Gastrocnemius medialis (tissue), 4 donors: ENCODE results near the gene PRLH. TPM values are rescaled to one million over a fixed set of nuclear protein-coding genes. Genes with fewer than 3 reads are reported as not detected.

Experiments
- ATAC-seq, 2 donors: fragments of 150-250 bp; one replicate each; pipeline ENCODE4 v1.9.1; 2016
- DNase-seq, 2 donors: peaks; one replicate each; pipeline ENCODE4 v3.0.0-alpha.2; 2019
- H3K27ac ChIP-seq, 4 donors: fragments of 200-600 bp; sonication (generic); 1 replicate in 1 of 4; 2 replicates in 3 of 4; pipeline ENCODE4 v1.5.1; 2016 to 2018; ENCODE audit warnings: mild to moderate bottlenecking in 2 of 4, moderate library complexity in 1 of 4
- H3K27me3 ChIP-seq, 3 donors: fragments of 200-600 bp; sonication (generic) in 2 of 3; 1 replicate in 1 of 3; 2 replicates in 2 of 3; pipeline versions ENCODE4 v1.5.1 to v1.6.0; 2016 to 2019; ENCODE audit warnings: mild to moderate bottlenecking in 1 of 3, moderate library complexity in 1 of 3
- H3K36me3 ChIP-seq, 2 donors: fragments of 200-600 bp; sonication (generic) in 1 of 2; one replicate each; pipeline ENCODE4 v1.5.1; 2017 to 2018
- H3K4me1 ChIP-seq, 2 donors: fragments of 200-600 bp; sonication (generic) in 1 of 2; one replicate each; pipeline ENCODE4 v1.5.1; 2016 to 2017; ENCODE audit warnings: mild to moderate bottlenecking in 2 of 2
- H3K4me3 ChIP-seq, 4 donors: fragments of 200-600 bp; sonication (generic) in 3 of 4; 1 replicate in 1 of 4; 2 replicates in 3 of 4; pipeline ENCODE4 v1.5.1; 2016 to 2019; ENCODE audit warnings: mild to moderate bottlenecking in 2 of 4
- H3K9me3 ChIP-seq, 3 donors: fragments of 200-600 bp; sonication (generic) in 2 of 3; 1 replicate in 1 of 3; 2 replicates in 2 of 3; pipeline ENCODE4 v1.5.1; 2016 to 2019
- CTCF ChIP-seq, 5 experiments: fragments of 450-650 bp in 3 of 5; fragments of 200-600 bp in 2 of 5; sonication (generic) in 2 of 5; IDR thresholded peaks in 4 of 5; conservative IDR thresholded peaks in 1 of 5; 1 replicate in 4 of 5; 2 replicates in 1 of 5; pipeline ENCODE4 v1.5.1; 2016 to 2019; ENCODE audit warnings: antibody characterized with exemption in 5 of 5, mild to moderate bottlenecking in 3 of 5, moderate library complexity in 3 of 5
- POLR2A ChIP-seq, 2 donors: fragments of 450-650 bp; IDR thresholded peaks; one replicate each; pipeline ENCODE4 v1.6.1; 2017; ENCODE audit warnings: antibody characterized with exemption in 2 of 2, mild to moderate bottlenecking in 2 of 2, moderate library complexity in 2 of 2
- in situ Hi-C, 4 donors: fragments of 200-750 bp; cut with MboI; loops; one replicate each; pipeline versions ENCODE4 v1.15.0 to v1.8.0; 2017; ENCODE audit warnings: low sequenced_read_pairs in 4 of 4
- intact Hi-C: fragments of 100-400 bp; cut with DNase I; formaldehyde crosslinking; loops from one replicate; pipeline ENCODE4 v1.15.1; 2023; ENCODE audit warnings: low total_unique reads
- total RNA-seq, 4 donors: library from RNA; depleted of rRNA; stranded (reverse); fragments of >200 nt; gene quantifications; one replicate each; pipeline versions ENCODE4 v1.1.0 to v1.2.3, GENCODE V29; 2016

The PRLH gene
- total RNA-seq, 4 donors from 2014 or later = not detected

- intact Hi-C loops = no loop called here
Measured at GRCh38 chr2:237575869-237576862, 9.8 kb downstream of the PRLH start.

GRCh38 chr2:237576974-237577373, 10.6 kb downstream of the PRLH start:
- in situ Hi-C loops = loop anchor here in 1 of 4 donors (10.0 kb wide), 1 partner anchor 472 kb away; no protein-coding TSS in a partner anchor
- H3K36me3 ChIP-seq = no peaks in the 10 kb centered on the region
- no peaks in the 10 kb centered on the region for H3K9me3 ChIP-seq
- peaks cover 14 to 16% of the 10 kb centered on the region in 2 donors for H3K4me1 ChIP-seq
- intact Hi-C loops = no loop called here
- TF ChIP-seq CTCF (IDR thresholded peaks at IDR 0.05 in 4 of 5, conservative IDR thresholded peaks at IDR 0.05 in 1 of 5) (no peak), POLR2A (IDR thresholded peaks at IDR 0.05) (no peak)
- H3K4me3 ChIP-seq = no peak overlapping the region
- no peak overlapping the region for H3K27ac ChIP-seq
- no peaks in the 10 kb centered on the region for H3K27me3 ChIP-seq
- no peak for ATAC-seq
- no peak for DNase-seq

More at GRCh38 chr2:237575869-237576862, 9.8 kb downstream of the PRLH start:
- TF ChIP-seq POLR2A (IDR thresholded peaks at IDR 0.05) (no peak), CTCF (IDR thresholded peaks at IDR 0.05 in 4 of 5, conservative IDR thresholded peaks at IDR 0.05 in 1 of 5) (no peak)
- in situ Hi-C loops = loop anchor here in 1 of 4 donors (10.0 kb wide), 1 partner anchor 471 kb away; no protein-coding TSS in a partner anchor
- no peaks in the 10 kb centered on the region for H3K27me3 ChIP-seq
- peaks cover 13 to 15% of the 10 kb centered on the region in 2 donors for H3K4me1 ChIP-seq
- H3K27ac ChIP-seq = no peak overlapping the region
- H3K4me3 ChIP-seq = no peak overlapping the region
- DNase-seq = no peak
- no peaks in the 10 kb centered on the region for H3K36me3 ChIP-seq
- ATAC-seq = no peak
- no peaks in the 10 kb centered on the region for H3K9me3 ChIP-seq

GRCh38 chr2:237577458-237577857, 11.1 kb downstream of the PRLH start:
- DNase-seq = no peak
- intact Hi-C loops (no loop called here), in situ Hi-C loops (loop anchor here in 1 of 4 donors (10.0 kb wide), 1 partner anchor 473 kb away; no protein-coding TSS in a partner anchor)
- no peak overlapping the region for H3K27ac ChIP-seq
- H3K36me3 ChIP-seq = no peaks in the 10 kb centered on the region
- TF ChIP-seq CTCF (IDR thresholded peaks at IDR 0.05 in 4 of 5, conservative IDR thresholded peaks at IDR 0.05 in 1 of 5) = no peak
- no peak for TF ChIP-seq POLR2A (IDR thresholded peaks at IDR 0.05)
- H3K9me3 ChIP-seq = no peaks in the 10 kb centered on the region
- H3K27me3 ChIP-seq = no peaks in the 10 kb centered on the region
- no peak overlapping the region for H3K4me3 ChIP-seq
- no peak for ATAC-seq
- peaks cover 15 to 16% of the 10 kb centered on the region in 2 donors for H3K4me1 ChIP-seq

GRCh38 chr2:237577956-237578870, 11.8 kb downstream of the PRLH start:
- Histone ChIP-seq H3K36me3 (no peaks in the 10 kb centered on the region), H3K27me3 (no peaks in the 10 kb centered on the region), H3K9me3 (no peaks in the 10 kb centered on the region), H3K4me1 (peaks cover 12 to 14% of the 10 kb centered on the region in 2 donors), H3K27ac (no peak overlapping the region), H3K4me3 (no peak overlapping the region)
- DNase-seq = no peak
- TF ChIP-seq POLR2A (IDR thresholded peaks at IDR 0.05) (no peak), CTCF (IDR thresholded peaks at IDR 0.05 in 4 of 5, conservative IDR thresholded peaks at IDR 0.05 in 1 of 5) (no peak)
- no peak for ATAC-seq
- in situ Hi-C loops (loop anchor here in 1 of 4 donors (10.0 kb wide), 1 partner anchor 473 kb away; no protein-coding TSS in a partner anchor), intact Hi-C loops (no loop called here)
